K562 (cell line): ENCODE results near the gene SLC30A9. TPM values are rescaled to one million over a fixed set of nuclear protein-coding genes. Genes with fewer than 3 reads are reported as not detected.

Experiments
- ATAC-seq: fragments of 200-7000 bp; cut with Tn5 transposase; 3 replicates; pipeline ENCODE4 v1.9.1; 2020; ENCODE audit warnings: moderate library complexity
- BruUV-seq: library from RNA; stranded (reverse); fragments of 400-500 nt; replicated peaks from 2 replicates; lab custom pipeline; 2021; lab: Mats Ljungman, UMichigan
- CTCF ChIA-PET: fragments of 300-600 bp; formaldehyde crosslinking; extraction: SDS; loops from one replicate; lab custom pipeline; 2021; ENCODE audit warnings: low intra/inter-chr PET ratio; lab: Yijun Ruan, JAX
- POLR2A ChIA-PET: fragments of 300-600, 350-650 bp; sonication (Branson Sonifier 250); formaldehyde crosslinking; extraction: SDS; loops from one replicate; lab custom pipeline; 2021; ENCODE audit warnings: antibody characterized with exemption, inconsistent platforms; lab: Yijun Ruan, JAX
- DNase-seq, 4 experiments: peaks; one replicate each; pipeline versions ENCODE4 v3.0.0 to v3.0.0-alpha.2; 2011 to 2018; ENCODE audit warnings: low spot score in 3 of 4, mixed read lengths in 3 of 4; ENCODE audit errors: extremely low read depth in 1 of 4
- FAIRE-seq: peaks from 2 replicates; lab custom pipeline; 2011; peaks lifted over from hg19 to GRCh38; lab: Jason Lieb, UNC
- H2AFZ ChIP-seq: 2 replicates; pipeline ENCODE4 v1.6.0; 2011; ENCODE audit warnings: low read depth, low read length, control low read depth, inconsistent platforms
- H3K27ac ChIP-seq: fragments of 200-600 bp; 3 replicates; pipeline ENCODE4 v1.8.0; 2011; ENCODE audit warnings: low read depth, mild to moderate bottlenecking, control low read depth, inconsistent platforms, low read length, moderate library complexity, mixed read lengths; ENCODE audit errors: extremely low read depth
- H3K27me3 ChIP-seq, 2 experiments: fragments of 300-600 bp in 1 of 2; 2 replicates in 1 of 2; 3 replicates in 1 of 2; pipeline versions ENCODE4 v1.6.0 to v1.8.0; 2011; ENCODE audit warnings: inconsistent platforms in 2 of 2, low read length in 2 of 2, mild to moderate bottlenecking in 1 of 2, mixed read lengths in 1 of 2, moderate library complexity in 1 of 2; ENCODE audit not compliant: control insufficient read depth in 2 of 2, insufficient read depth in 2 of 2
- H3K36me3 ChIP-seq: fragments of 300-600 bp; 3 replicates; pipeline ENCODE4 v1.8.0; 2011; ENCODE audit warnings: mild to moderate bottlenecking, low read length, inconsistent platforms; ENCODE audit not compliant: control insufficient read depth, insufficient read depth
- H3K4me1 ChIP-seq, 2 experiments: fragments of 200-600 bp in 1 of 2; replicated peaks in 1 of 2; 2 replicates in 1 of 2; 3 replicates in 1 of 2; pipeline versions ENCODE4 v1.5.1 to v1.8.0; 2011; ENCODE audit warnings: inconsistent platforms in 2 of 2, low read length in 2 of 2, mild to moderate bottlenecking in 1 of 2, mixed read lengths in 1 of 2, moderate library complexity in 1 of 2; ENCODE audit not compliant: control insufficient read depth in 2 of 2, insufficient read depth in 2 of 2
- H3K4me2 ChIP-seq: 2 replicates; pipeline ENCODE4 v1.6.1; 2011; ENCODE audit warnings: low read length, control low read depth, inconsistent platforms, mixed read lengths; ENCODE audit not compliant: insufficient read depth
- H3K4me3 ChIP-seq: fragments of 200-600 bp; sonication (generic), shearing (Covaris generic); 2 replicates; pipeline ENCODE4 v1.5.1; 2016; ENCODE audit warnings: control low read depth, inconsistent platforms
- H3K79me2 ChIP-seq: fragments of 200-600 bp; 3 replicates; pipeline ENCODE4 v1.8.0; 2011; ENCODE audit warnings: low read length, inconsistent platforms; ENCODE audit not compliant: control insufficient read depth, insufficient read depth
- H3K9ac ChIP-seq, 2 experiments: 2 replicates each; pipeline versions ENCODE4 v1.6.0 to v1.6.1; 2011; ENCODE audit warnings: low read depth in 2 of 2, low read length in 2 of 2, control low read depth in 1 of 2, inconsistent platforms in 1 of 2, mild to moderate bottlenecking in 1 of 2, mixed read lengths in 1 of 2; ENCODE audit not compliant: insufficient read depth in 1 of 2
- H3K9me1 ChIP-seq: one replicate; pipeline ENCODE4 v1.6.0; 2011; ENCODE audit warnings: inconsistent platforms, mild to moderate bottlenecking, low read length, moderate library complexity; ENCODE audit not compliant: control insufficient read depth, insufficient read depth
- H3K9me3 ChIP-seq: replicated peaks from 2 replicates; pipeline ENCODE4 v1.5.1; 2011; ENCODE audit warnings: low read depth, low read length, inconsistent platforms; ENCODE audit not compliant: control insufficient read depth, insufficient read depth
- H4K20me1 ChIP-seq: replicated peaks from 2 replicates; pipeline ENCODE4 v1.6.1; 2011; ENCODE audit warnings: low read length, inconsistent platforms, mixed read lengths; ENCODE audit not compliant: control insufficient read depth, insufficient read depth
- ATF3 ChIP-seq, 2 experiments: fragments of 450-650 bp in 1 of 2; sonication (generic) in 1 of 2; formaldehyde crosslinking in 1 of 2; IDR thresholded peaks in 1 of 2; conservative IDR thresholded peaks in 1 of 2; 2 replicates each; pipeline versions ENCODE4 v1.6.1 to v1.8.1; 2016 to 2023; ENCODE audit warnings: mild to moderate bottlenecking in 2 of 2, moderate library complexity in 2 of 2, inconsistent platforms in 1 of 2, missing genetic modification reagents in 1 of 2
- CBX1 ChIP-seq: sonication (generic); IDR thresholded peaks from 2 replicates; pipeline ENCODE4 v1.6.1; 2016; ENCODE audit warnings: antibody characterized with exemption, low read depth, mild to moderate bottlenecking
- CBX3 ChIP-seq, 2 experiments: IDR thresholded peaks; 1 replicate in 1 of 2; 2 replicates in 1 of 2; pipeline ENCODE4 v1.6.1; 2012; ENCODE audit warnings: inconsistent platforms in 2 of 2, low read length in 2 of 2, borderline replicate concordance in 1 of 2, control low read depth in 1 of 2
- CEBPB ChIP-seq: fragments of 450-650 bp; IDR thresholded peaks from 2 replicates; pipeline ENCODE4 v1.6.1; 2016; ENCODE audit warnings: missing genetic modification characterization, missing compliant biosample characterization
- CHAMP1 ChIP-seq: fragments of 450-650 bp; IDR thresholded peaks from 2 replicates; pipeline ENCODE4 v1.6.1; 2016; ENCODE audit warnings: mild to moderate bottlenecking
- FOXK1 ChIP-seq: sonication (generic); formaldehyde crosslinking; IDR thresholded peaks from 2 replicates; pipeline ENCODE4 v1.8.0; 2022; ENCODE audit warnings: missing genetic modification reagents, mild to moderate bottlenecking, borderline replicate concordance
- HMG20B ChIP-seq: fragments of 250-450 bp; sonication (Bioruptor Pico); IDR thresholded peaks from 2 replicates; pipeline ENCODE4 v1.5.0; 2021; ENCODE audit warnings: mild to moderate bottlenecking
- IRF9 ChIP-seq: fragments of 450-650 bp; IDR thresholded peaks from 2 replicates; pipeline ENCODE4 v1.6.1; 2016; ENCODE audit warnings: missing biosample characterization, missing genetic modification characterization
- MTA3 ChIP-seq: fragments of 450-650 bp; formaldehyde crosslinking; IDR thresholded peaks from 2 replicates; pipeline ENCODE4 v1.6.1; 2017; ENCODE audit warnings: mild to moderate bottlenecking, borderline replicate concordance
- SAFB2 ChIP-seq: fragments of 200-400 bp; formaldehyde crosslinking; IDR thresholded peaks from 2 replicates; pipeline ENCODE4 v1.6.1; 2018; ENCODE audit warnings: borderline replicate concordance, low read length, low read depth, moderate library complexity; ENCODE audit not compliant: severe bottlenecking
- ZBTB34 ChIP-seq: fragments of 250-450 bp; sonication (Bioruptor Pico); IDR thresholded peaks from 2 replicates; pipeline ENCODE4 v1.8.0; 2021; ENCODE audit warnings: mild to moderate bottlenecking, moderate library complexity
- ZNF239 ChIP-seq: fragments of 250-450 bp; sonication (Bioruptor Pico); IDR thresholded peaks from 2 replicates; pipeline ENCODE4 v1.4.0; 2020; ENCODE audit warnings: mild to moderate bottlenecking
- ZNF507 ChIP-seq: conservative IDR thresholded peaks from 2 replicates; pipeline ENCODE4 v1.6.1; 2017; ENCODE audit warnings: missing genetic modification characterization, missing compliant biosample characterization
- ZNF695 ChIP-seq: fragments of 450-650 bp; formaldehyde crosslinking; IDR thresholded peaks from 2 replicates; pipeline ENCODE4 v1.4.0; 2020; ENCODE audit warnings: mild to moderate bottlenecking, moderate library complexity
- ZNF696 ChIP-seq: fragments of 250-450 bp; sonication (Bioruptor Pico); conservative IDR thresholded peaks from 2 replicates; pipeline ENCODE4 v1.4.0; 2020; ENCODE audit warnings: mild to moderate bottlenecking, moderate library complexity
- ZNF707 ChIP-seq: fragments of 250-450 bp; sonication (Bioruptor Pico); conservative IDR thresholded peaks from 2 replicates; pipeline ENCODE4 v1.8.0; 2022; ENCODE audit warnings: inconsistent platforms, mild to moderate bottlenecking, moderate library complexity
- ZSCAN32 ChIP-seq: fragments of 450-650 bp; formaldehyde crosslinking; IDR thresholded peaks from 2 replicates; pipeline ENCODE4 v1.4.0; 2020; ENCODE audit warnings: mild to moderate bottlenecking, moderate library complexity
- WGBS: fragments of 100-300 bp; shearing (Covaris generic); methylation state at CpG from one replicate; pipeline ENCODE4 v1.1.6; 2016; ENCODE audit warnings: low coverage, mixed read lengths; ENCODE audit not compliant: insufficient coverage; ENCODE audit errors: missing lambda C conversion rate; 5-methylcytosine and 5-hydroxymethylcytosine counted together
- in situ Hi-C: fragments of 300-500 bp; cut with MboI; formaldehyde crosslinking; loops from 4 replicates; pipeline ENCODE4 v1.15.0; 2018; ENCODE audit warnings: inconsistent platforms, mixed read lengths
- intact Hi-C: fragments of 100-400 bp; cut with micrococcal nuclease; formaldehyde crosslinking; loops from 2 replicates; pipeline ENCODE4 v1.14.2; 2022
- polyA plus RNA-seq, 8 experiments: library from polyadenylated mRNA; depleted of rRNA in 4 of 8; stranded (reverse) in 5 of 8; unstranded in 3 of 8; fragments of >200 nt; fragmentation: Nextera tagmentation in 2 of 8; fragmentation: Illumina TruSeq in 1 of 8; extraction: Ambion mirVana in 2 of 8; extraction: Trizol in 1 of 8; gene quantifications; 2 replicates each; pipeline versions ENCODE4 v1.2.1 to v1.2.3, GENCODE V29; 2011 to 2014; ENCODE audit warnings: inconsistent platforms in 1 of 8, missing spikeins in 1 of 8
- total RNA-seq, 7 experiments: library from RNA; depleted of rRNA in 6 of 7; stranded (reverse); fragments of >200 nt in 6 of 7; fragmentation: Illumina TruSeq in 2 of 7; extraction: Trizol in 2 of 7; gene quantifications; 2 replicates each; pipeline versions ENCODE4 v1.2.1 to v1.2.3, GENCODE V29; 2011 to 2021; ENCODE audit warnings: low replicate concordance in 1 of 7

Gene SLC30A9
- total and polyA plus RNA-seq, 9 of the 15 experiments (the other 6 are each of a cell fraction or from before 2014, with no cell fraction given): 14.7 to 73.5 (median 51.6) TPM

GRCh38 chr4:42015438-42015837 lies 25.1 kb downstream of the SLC30A9 start:
- no peaks in the 10 kb centered on the region for H3K9me1 ChIP-seq
- in situ Hi-C loops (no loop called here), intact Hi-C loops (no loop called here)
- no peaks in the 10 kb centered on the region for H3K27me3 ChIP-seq
- ATAC-seq (no peak), DNase-seq (no peak), FAIRE-seq (no peak)
- no peak overlapping the region for H3K4me2 ChIP-seq
- no peaks in the 10 kb centered on the region for H3K4me1 ChIP-seq
- peaks cover 12% of the 10 kb centered on the region for H3K36me3 ChIP-seq
- ChIA-PET CTCF (no interaction called here), POLR2A (interaction anchor here (0.6 to 1.3 kb wide), 3 partner anchors 9 to 49 kb away, joined by 3 to 6 read pairs (median 3); no protein-coding TSS in a partner anchor)
- H3K27ac ChIP-seq: no peak overlapping the region
- no peaks in the 10 kb centered on the region for H3K9me3 ChIP-seq
- BruUV-seq: no TSS peak
- H3K4me3 ChIP-seq: no peak overlapping the region
- no peak overlapping the region for H2AFZ ChIP-seq
- no peaks in the 10 kb centered on the region for H4K20me1 ChIP-seq
- peaks cover 24% of the 10 kb centered on the region for H3K79me2 ChIP-seq
- no peak overlapping the region for H3K9ac ChIP-seq
- 49% methylated on average over 2 of the region's 2 CpGs for WGBS
- TF ChIP-seq CEBPB (peak; percentile 56; the same call in 1 of the 2 replicates), IRF9 (tag) (0 out of 2 replicates have a peak, but pooled peaks have one; percentile 19), CBX3 (IDR thresholded peaks at IDR 0.05; ENCODE audit: borderline replicate concordance in 1 of 2, low read length in 2 of 2) (no peak), SAFB2 (no peak), CHAMP1 (no peak), ZBTB34 (CRISPR knock-in tag) (no peak), ATF3 (IDR thresholded peaks at IDR 0.05) (peak; percentile 81), ATF3 (CRISPR knock-in tag; conservative IDR thresholded peaks at IDR 0.05) (no peak), ZSCAN32 (CRISPR knock-in tag) (0 out of 2 replicates have a peak, but pooled peaks have one; percentile 39), HMG20B (no peak), ZNF239 (CRISPR knock-in tag) (no peak), FOXK1 (no peak), CBX1 (no peak), ZNF695 (CRISPR knock-in tag) (no peak), ZNF696 (CRISPR knock-in tag) (no peak), ZNF507 (tag) (no peak), MTA3 (no peak), ZNF707 (CRISPR knock-in tag) (no peak)
